NCI-H446 (cell line): ENCODE results near the gene MAP2K6.
"Not testable (repeated sequence)": the region's sequence is repeated elsewhere in the genome, so short reads cannot be mapped to it uniquely, and the experiment has no call there.

Experiments
- DNase-seq, 2 experiments: peaks; one replicate each; lab custom pipeline; 2025; lab: John Stamatoyannopoulos, UW

The MAP2K6 gene

DNA sequence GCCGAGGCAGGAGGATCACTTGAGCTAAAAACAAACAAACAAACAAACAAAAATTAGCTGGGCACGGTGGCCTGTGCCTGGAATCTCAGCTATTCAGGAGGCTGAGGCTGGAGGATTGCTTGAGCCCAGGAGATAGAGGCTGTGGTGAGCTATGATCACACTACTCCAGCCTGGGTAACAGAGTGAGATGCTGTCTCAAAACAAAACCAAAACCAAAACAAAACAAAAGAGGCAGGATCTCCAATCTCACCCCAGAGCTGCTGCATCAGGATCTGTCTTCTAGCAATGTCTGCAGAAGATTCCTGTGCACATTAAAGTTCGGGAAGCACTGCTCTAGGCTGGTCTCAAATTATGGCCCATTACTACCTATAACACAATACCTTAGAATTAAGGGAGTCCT, 43.1 kb downstream of the MAP2K6 start:
- no peak for DNase-seq

DNA sequence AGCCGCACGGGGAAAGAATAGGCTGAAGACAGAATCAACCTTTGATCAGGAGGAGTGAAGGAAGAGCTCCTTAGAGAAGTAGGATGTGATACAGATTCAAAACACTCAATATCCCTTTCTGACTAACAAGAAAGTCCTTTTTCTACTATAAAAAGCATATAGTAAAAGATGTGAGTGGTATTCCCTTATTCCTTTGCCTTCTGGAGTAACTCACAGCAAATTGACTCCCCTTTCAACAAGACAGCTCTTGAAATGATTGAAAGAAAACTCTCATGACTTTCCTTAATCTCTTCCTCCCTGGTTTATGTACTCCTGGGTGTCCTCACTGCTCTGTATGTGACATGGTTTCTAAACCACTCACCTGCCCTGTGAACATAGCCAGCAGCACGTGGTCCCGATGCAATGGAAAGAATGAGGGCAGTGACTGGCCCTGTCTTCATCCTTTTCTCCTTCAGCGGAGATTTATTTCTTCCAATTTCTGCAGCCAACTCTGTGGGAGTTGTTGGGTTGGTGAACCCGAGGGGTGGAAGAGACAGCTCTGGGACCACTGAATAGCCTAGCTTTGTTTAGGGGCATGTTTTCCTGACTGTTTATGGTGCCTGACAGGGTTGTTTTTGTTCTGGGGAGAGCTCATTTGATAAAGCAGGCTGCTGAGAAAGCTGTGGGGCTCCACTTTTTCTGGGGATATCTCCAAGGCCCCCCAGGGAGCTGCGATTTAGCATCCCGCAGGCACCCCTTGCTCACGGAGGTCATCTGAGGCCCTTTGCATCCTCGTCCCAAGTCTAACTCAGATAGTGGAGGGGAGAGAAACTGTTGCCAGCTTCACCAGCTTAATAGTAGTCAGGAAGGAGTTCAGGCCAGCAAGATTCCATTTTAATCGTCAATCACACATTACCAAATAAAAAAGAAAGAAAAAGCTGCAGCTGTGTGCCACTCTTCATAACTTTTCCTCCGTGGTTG, 46.7 kb downstream of the MAP2K6 start:
- no peak for DNase-seq

DNA sequence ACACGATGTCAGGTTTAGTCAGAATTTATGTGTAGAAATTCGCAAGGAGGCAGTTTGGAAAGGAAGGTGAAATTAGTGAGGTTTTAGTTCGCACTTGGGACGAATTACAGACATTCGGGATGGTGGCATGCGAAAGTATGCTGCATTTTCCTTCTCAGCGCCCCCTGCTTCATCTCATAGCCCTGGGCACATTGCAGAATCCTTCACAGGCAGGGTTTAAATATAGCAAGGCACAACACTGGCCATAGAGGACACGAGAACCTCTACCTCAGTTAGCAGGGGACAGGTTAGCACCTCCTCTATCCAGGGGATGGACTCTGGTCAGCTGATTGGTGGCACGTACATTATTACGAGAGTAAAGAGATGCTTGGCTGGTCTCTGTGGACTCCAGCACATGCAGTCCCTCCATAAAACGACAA, 47.5 kb downstream of the MAP2K6 start:
- no peak for DNase-seq

GRCh38 chr17:69462882-69463281, 48.4 kb downstream of the MAP2K6 start:
- no peak for DNase-seq

DNA sequence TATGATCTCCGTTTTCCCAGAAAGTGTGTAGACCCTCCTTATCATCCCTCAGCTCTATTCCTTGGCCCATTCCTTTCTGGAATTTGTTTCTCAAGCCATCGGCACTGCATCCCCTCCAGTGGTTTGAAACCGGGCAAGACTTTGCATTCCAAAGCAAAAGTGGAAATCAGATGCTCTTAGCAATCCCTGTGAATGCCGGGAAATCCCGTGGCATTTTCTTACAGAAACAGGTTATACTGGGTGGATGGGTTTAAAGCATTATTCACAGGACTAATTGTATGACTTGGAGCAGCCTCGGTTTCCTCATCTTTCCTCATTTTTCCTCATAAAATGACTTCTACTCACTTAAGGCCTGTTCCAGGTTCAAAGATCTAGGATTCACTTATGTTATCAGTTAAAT, 52.0 kb downstream of the MAP2K6 start:
- no peak for DNase-seq

GRCh38 chr17:69466905-69467667, 52.6 kb downstream of the MAP2K6 start:
- peak; percentile 3 to 36 for DNase-seq

GRCh38 chr17:69468207-69468606, 53.7 kb downstream of the MAP2K6 start:
- peak in 1 of 2 experiments; percentile 3 for DNase-seq

DNA sequence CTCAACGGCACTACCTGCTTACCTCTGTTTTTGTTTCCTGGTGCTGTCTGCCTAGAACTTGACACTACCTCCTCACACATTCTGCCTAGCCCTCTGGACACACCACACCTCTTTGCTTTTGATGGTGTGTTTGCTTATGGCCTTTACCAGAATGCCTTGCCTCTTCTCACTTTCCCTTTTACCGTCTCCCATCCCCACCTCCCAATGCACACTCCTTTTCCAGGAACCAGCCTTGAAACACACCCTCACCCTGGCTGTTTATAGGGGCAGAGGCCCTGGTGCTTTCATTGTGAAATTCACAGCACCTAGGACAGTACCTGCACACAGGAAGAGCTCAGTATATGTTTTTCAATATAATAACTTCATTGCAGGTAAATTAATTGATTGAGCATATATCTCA, 56.2 kb downstream of the MAP2K6 start:
- DNase-seq = no peak

DNA sequence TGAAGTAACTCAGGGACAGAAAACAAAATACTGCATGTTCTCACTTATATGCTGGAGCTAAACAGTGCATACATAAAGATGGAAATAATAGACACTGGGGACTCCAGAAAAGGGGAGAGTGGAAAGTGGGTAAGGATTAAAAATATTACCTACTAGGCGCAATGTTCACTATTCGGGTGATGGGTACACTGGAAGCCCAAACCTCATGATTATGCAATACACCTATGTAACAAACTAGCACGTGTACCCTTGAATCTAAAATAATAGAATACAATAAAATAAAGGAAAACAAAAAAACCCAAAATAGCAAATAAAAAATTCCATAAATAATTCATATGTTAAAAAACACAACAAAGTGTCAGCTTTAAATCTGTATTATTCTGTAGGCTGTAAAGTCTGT, 56.9 kb downstream of the MAP2K6 start:
- DNase-seq = no peak

- no peak for DNase-seq
Measured at GRCh38 chr17:69473841-69474831, 59.6 kb downstream of the MAP2K6 start.

DNA sequence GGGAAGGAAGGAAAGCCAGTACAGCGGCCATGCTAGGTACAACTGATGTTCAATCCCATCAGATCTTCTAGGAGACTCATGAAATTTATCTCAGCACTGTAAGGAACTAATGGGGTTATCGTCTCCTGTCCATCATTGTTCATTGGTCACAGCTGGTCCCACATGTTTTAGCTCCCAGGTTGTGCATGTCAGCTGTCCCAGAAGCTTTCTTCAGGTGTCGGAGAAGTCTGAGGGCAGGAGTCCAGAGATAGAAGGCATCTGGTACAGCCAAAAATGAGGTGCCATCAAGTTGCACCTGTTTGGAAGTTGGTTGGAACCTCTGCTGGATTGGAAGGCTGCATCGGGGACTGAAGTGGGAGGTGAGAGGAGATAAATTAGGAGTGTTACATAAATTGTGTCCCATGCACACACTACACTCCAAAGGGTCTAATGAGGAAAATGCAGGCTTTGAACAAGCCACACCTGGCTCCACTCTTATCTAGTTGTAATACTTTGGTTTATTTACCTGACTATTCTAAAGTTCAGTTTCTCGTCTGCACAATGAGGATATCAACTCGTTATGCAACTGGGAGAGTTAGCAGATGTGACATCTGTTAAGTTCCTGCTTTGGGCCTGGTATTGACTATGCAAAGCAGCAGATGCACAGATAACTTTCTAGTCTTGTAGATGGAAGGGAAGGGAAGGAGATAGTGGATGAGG, 62.9 kb downstream of the MAP2K6 start:
- DNase-seq = no peak

GRCh38 chr17:69477903-69478266, 63.4 kb downstream of the MAP2K6 start:
- DNase-seq = no peak

DNA sequence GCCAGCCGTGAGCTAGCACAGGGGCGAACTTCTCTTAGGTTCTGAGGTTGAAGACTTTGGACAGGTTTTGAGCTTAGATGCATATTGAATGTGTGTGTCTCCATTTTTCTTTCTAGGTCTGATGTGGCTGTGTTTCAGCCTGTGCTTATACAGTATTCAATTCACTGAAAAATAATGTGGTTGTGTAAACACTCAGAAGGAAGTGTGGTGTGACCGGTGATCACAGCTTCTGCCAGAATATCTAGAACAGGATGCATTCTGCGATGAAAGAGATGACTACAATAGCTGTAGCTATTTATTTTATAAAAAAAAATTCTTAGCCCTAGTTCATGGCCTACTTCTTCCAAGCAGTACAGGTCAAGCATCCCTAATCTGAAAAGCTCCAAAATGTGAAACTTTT, 64.4 kb downstream of the MAP2K6 start:
- no peak for DNase-seq

GRCh38 chr17:69479756-69480155, 65.3 kb downstream of the MAP2K6 start:
- DNase-seq = not testable (repeated sequence)

DNA sequence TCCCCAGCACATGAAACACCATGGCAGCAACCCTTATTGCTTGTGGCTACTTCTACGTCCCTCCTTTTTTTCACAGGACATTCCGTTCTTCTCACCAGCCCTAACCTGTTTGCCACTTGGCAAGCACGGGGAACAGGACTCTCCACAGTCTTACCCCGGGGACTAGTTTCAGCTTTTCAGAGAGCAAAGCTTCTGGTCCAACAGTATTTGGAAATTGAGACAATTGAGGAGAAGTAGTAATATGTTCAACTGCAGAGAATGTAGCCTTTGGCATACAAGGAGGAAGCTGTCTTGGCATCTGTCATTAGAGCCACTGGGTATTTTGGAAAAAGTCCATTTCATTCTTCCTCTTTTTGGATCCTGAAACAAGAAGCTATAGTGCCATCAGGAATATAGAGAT, 65.7 kb downstream of the MAP2K6 start:
- DNase-seq = no peak

- no peak for DNase-seq
Measured at GRCh38 chr17:69485251-69485661, 70.8 kb downstream of the MAP2K6 start.

DNA sequence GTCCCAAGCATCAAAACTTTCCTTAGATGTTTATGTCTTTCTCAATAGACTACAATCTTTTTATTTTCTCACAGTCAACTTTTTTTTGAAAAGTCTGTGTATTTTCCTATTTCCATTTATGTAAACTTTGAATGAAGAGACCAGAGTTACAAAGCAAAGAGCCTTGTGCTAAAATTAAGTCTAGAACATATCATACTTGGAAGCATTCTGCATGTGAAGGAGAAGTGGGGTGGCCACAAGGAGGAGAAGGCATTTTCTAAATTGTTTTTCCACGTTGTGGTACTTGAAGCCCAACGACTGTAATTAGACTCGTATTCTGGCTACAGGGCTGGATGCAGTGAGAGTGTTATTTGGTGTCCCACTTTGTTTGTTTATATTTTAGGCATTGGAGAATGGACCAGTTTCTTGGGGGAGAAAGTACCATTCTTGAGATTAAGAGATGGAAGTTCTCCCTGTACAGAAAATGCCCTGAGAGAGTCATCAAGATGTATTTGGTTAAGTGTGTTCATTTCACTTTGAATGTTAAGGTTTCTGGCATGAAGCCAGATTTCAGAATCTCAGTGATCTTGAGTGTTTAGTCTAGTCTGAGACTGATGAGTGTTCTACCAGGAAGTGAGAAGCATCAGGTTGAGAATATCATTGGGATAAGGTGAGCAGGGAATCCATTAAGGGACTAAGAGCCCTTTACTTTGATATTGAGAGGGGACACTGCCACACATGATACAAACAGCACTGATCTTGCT, 71.6 kb downstream of the MAP2K6 start:
- DNase-seq = no peak

- DNase-seq = no peak
Measured at GRCh38 chr17:69486779-69487637, 72.5 kb downstream of the MAP2K6 start.

DNA sequence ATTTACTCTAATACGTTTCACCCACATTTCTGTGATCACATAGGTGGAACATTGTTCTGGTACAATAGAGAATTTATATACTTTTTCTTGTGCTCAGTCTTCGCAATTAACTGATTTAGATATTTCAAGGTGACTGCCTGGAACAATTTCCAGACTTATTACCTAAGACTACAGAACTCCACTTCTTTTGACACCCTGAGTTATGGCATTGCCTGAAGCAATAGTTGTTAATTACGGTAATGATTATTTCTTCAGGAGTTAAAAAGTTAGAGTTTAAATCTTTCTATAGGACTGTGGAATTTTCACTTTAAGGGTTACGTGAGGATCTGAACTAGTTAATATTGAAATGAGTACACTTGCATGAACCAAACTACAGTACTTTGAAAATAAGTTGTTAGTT, 74.8 kb downstream of the MAP2K6 start:
- DNase-seq = no peak
